ENCODE measurements around the gene SLC22A2. TPM values are rescaled to one million over a fixed set of nuclear protein-coding genes. Genes with fewer than 3 reads are reported as not detected.

The SLC22A2 gene
- total RNA-seq, 8 experiments from 2014 or later, result 0.05 to 0.90 (median 0.22) TPM; not detected in 3

- no peaks in the 10 kb centered on the region for H3K4me1 ChIP-seq (replicated peaks in 1 of 2)
- H3K4me3 ChIP-seq, result no peak overlapping the region
- WGBS, 10 experiments, result 0 to 89% (median 56%) methylated on average over 1 of the region's 1 CpG; no CpG with 5 or more reads in 1 of the 10 experiments
- H3K27ac ChIP-seq, result no peak overlapping the region
- in situ Hi-C loops (cut with MboI; ENCODE audit: low pct_unique_long_range_greater_than_20kb in 2 of 9, low sequenced_read_pairs in 9 of 9, unreplicated experiment in 9 of 9), result no loop called here
- ATAC-seq (replicated peaks in 6 of 8), result no peak
Measured at GRCh38 chr6:160282444-160282843, 23.8 kb upstream of the SLC22A2 start.

GRCh38 chr6:160279850-160280249 lies 21.2 kb upstream of the SLC22A2 start:
- in situ Hi-C loops (cut with MboI; ENCODE audit: low pct_unique_long_range_greater_than_20kb in 2 of 9, low sequenced_read_pairs in 9 of 9, unreplicated experiment in 9 of 9), result no loop called here
- Histone ChIP-seq H3K4me3 (no peak overlapping the region), H3K4me1 (replicated peaks in 1 of 2) (no peaks in the 10 kb centered on the region), H3K27ac (no peak overlapping the region)
- WGBS, 10 experiments, result 0 to 100% (median 57%) methylated on average over 1 to 2 of the region's 2 CpGs; no CpG with 5 or more reads in 1 of the 10 experiments
- no peak for ATAC-seq (replicated peaks in 6 of 8)

- H3K27ac ChIP-seq, result no peak overlapping the region
- no peak for ATAC-seq (replicated peaks in 6 of 8)
- in situ Hi-C loops (cut with MboI; ENCODE audit: low pct_unique_long_range_greater_than_20kb in 2 of 9, low sequenced_read_pairs in 9 of 9, unreplicated experiment in 9 of 9), result no loop called here
- no peaks in the 10 kb centered on the region for H3K4me1 ChIP-seq (replicated peaks in 1 of 2)
- 40 to 98% (median 81%) methylated on average over 1 to 5 of the region's 12 CpGs; no CpG with 5 or more reads in 1 of the 10 experiments for WGBS, 10 experiments
- no peak overlapping the region for H3K4me3 ChIP-seq
Measured at GRCh38 chr6:160278786-160279310, 20.2 kb upstream of the SLC22A2 start.

GRCh38 chr6:160278311-160278710 lies 19.7 kb upstream of the SLC22A2 start:
- no peak overlapping the region for H3K4me3 ChIP-seq
- in situ Hi-C loops (cut with MboI; ENCODE audit: low pct_unique_long_range_greater_than_20kb in 2 of 9, low sequenced_read_pairs in 9 of 9, unreplicated experiment in 9 of 9), result no loop called here
- no peak for ATAC-seq (replicated peaks in 6 of 8)
- 75 to 100% (median 83%) methylated on average over 1 to 5 of the region's 5 CpGs; no CpG with 5 or more reads in 3 of the 10 experiments for WGBS, 10 experiments
- no peaks in the 10 kb centered on the region for H3K4me1 ChIP-seq (replicated peaks in 1 of 2)
- no peak overlapping the region for H3K27ac ChIP-seq

GRCh38 chr6:160277546-160277945 lies 18.9 kb upstream of the SLC22A2 start:
- Histone ChIP-seq H3K27ac (no peak overlapping the region), H3K4me3 (no peak overlapping the region), H3K4me1 (replicated peaks in 1 of 2) (no peaks in the 10 kb centered on the region)
- in situ Hi-C loops (cut with MboI; ENCODE audit: low pct_unique_long_range_greater_than_20kb in 2 of 9, low sequenced_read_pairs in 9 of 9, unreplicated experiment in 9 of 9), result no loop called here
- no peak for ATAC-seq (replicated peaks in 6 of 8)
- 21 to 100% (median 88%) methylated on average over 1 to 13 of the region's 15 CpGs for WGBS, 10 experiments

- H3K27ac ChIP-seq, result no peak overlapping the region
- WGBS, 10 experiments, result 93 to 100% (median 97%) methylated on average over 2 to 5 of the region's 5 CpGs; no CpG with 5 or more reads in 6 of the 10 experiments
- in situ Hi-C loops (cut with MboI; ENCODE audit: low pct_unique_long_range_greater_than_20kb in 2 of 9, low sequenced_read_pairs in 9 of 9, unreplicated experiment in 9 of 9), result no loop called here
Measured at GRCh38 chr6:160277144-160277543, 18.5 kb upstream of the SLC22A2 start.

GRCh38 chr6:160276126-160276525 lies 17.5 kb upstream of the SLC22A2 start:
- 0 to 89% (median 60%) methylated on average over 1 to 4 of the region's 4 CpGs; no CpG with 5 or more reads in 3 of the 10 experiments for WGBS, 10 experiments
- ATAC-seq (replicated peaks in 6 of 8), result no peak
- no peak overlapping the region for H3K27ac ChIP-seq
- in situ Hi-C loops (cut with MboI; ENCODE audit: low pct_unique_long_range_greater_than_20kb in 2 of 9, low sequenced_read_pairs in 9 of 9, unreplicated experiment in 9 of 9), result no loop called here
- no peaks in the 10 kb centered on the region for H3K4me1 ChIP-seq (replicated peaks in 1 of 2)
- no peak overlapping the region for H3K4me3 ChIP-seq

More at GRCh38 chr6:160277144-160277543, 18.5 kb upstream of the SLC22A2 start:
- no peak for ATAC-seq (replicated peaks in 6 of 8)
- Histone ChIP-seq H3K4me3 (no peak overlapping the region), H3K4me1 (replicated peaks in 1 of 2) (no peaks in the 10 kb centered on the region)

GRCh38 chr6:160275511-160276003 lies 16.9 kb upstream of the SLC22A2 start:
- Histone ChIP-seq H3K4me1 (replicated peaks in 1 of 2) (no peaks in the 10 kb centered on the region), H3K27ac (no peak overlapping the region), H3K4me3 (no peak overlapping the region)
- ATAC-seq (replicated peaks in 6 of 8), result no peak
- 71 to 100% (median 87%) methylated on average over 1 to 13 of the region's 20 CpGs; no CpG with 5 or more reads in 4 of the 10 experiments for WGBS, 10 experiments
- in situ Hi-C loops (cut with MboI; ENCODE audit: low pct_unique_long_range_greater_than_20kb in 2 of 9, low sequenced_read_pairs in 9 of 9, unreplicated experiment in 9 of 9), result no loop called here

- WGBS, 10 experiments, result 40 to 100% (median 79%) methylated on average over 1 to 4 of the region's 4 CpGs; no CpG with 5 or more reads in 1 of the 10 experiments
- ATAC-seq (replicated peaks in 6 of 8), result no peak
- Histone ChIP-seq H3K4me3 (no peak overlapping the region), H3K27ac (no peak overlapping the region), H3K4me1 (replicated peaks in 1 of 2) (no peaks in the 10 kb centered on the region)
- in situ Hi-C loops (cut with MboI; ENCODE audit: low pct_unique_long_range_greater_than_20kb in 2 of 9, low sequenced_read_pairs in 9 of 9, unreplicated experiment in 9 of 9), result no loop called here
Measured at GRCh38 chr6:160274871-160275510, 16.4 kb upstream of the SLC22A2 start.

- Histone ChIP-seq H3K4me3 (no peak overlapping the region), H3K27ac (no peak overlapping the region), H3K4me1 (replicated peaks in 1 of 2) (no peaks in the 10 kb centered on the region)
- WGBS, 10 experiments, result 0 to 97% (median 79%) methylated on average over 1 to 5 of the region's 5 CpGs; no CpG with 5 or more reads in 1 of the 10 experiments
- in situ Hi-C loops (cut with MboI; ENCODE audit: low pct_unique_long_range_greater_than_20kb in 2 of 9, low sequenced_read_pairs in 9 of 9, unreplicated experiment in 9 of 9), result no loop called here
- ATAC-seq (replicated peaks in 6 of 8), result no peak
Measured at GRCh38 chr6:160273750-160274149, 15.1 kb upstream of the SLC22A2 start.

GRCh38 chr6:160273196-160273595 lies 14.6 kb upstream of the SLC22A2 start:
- H3K4me3 ChIP-seq, result no peak overlapping the region
- no peak overlapping the region for H3K27ac ChIP-seq
- in situ Hi-C loops (cut with MboI; ENCODE audit: low pct_unique_long_range_greater_than_20kb in 2 of 9, low sequenced_read_pairs in 9 of 9, unreplicated experiment in 9 of 9), result no loop called here
- H3K4me1 ChIP-seq (replicated peaks in 1 of 2), result no peaks in the 10 kb centered on the region
- ATAC-seq (replicated peaks in 6 of 8), result no peak

- no peak overlapping the region for H3K4me3 ChIP-seq
- ATAC-seq (replicated peaks in 6 of 8), result no peak
- H3K27ac ChIP-seq, result no peak overlapping the region
- 76 to 100% (median 97%) methylated on average over 2 of the region's 2 CpGs; no CpG with 5 or more reads in 2 of the 10 experiments for WGBS, 10 experiments
- in situ Hi-C loops (cut with MboI; ENCODE audit: low pct_unique_long_range_greater_than_20kb in 2 of 9, low sequenced_read_pairs in 9 of 9, unreplicated experiment in 9 of 9), result no loop called here
- H3K4me1 ChIP-seq (replicated peaks in 1 of 2), result no peaks in the 10 kb centered on the region
Measured at GRCh38 chr6:160272707-160273106, 14.1 kb upstream of the SLC22A2 start.

GRCh38 chr6:160270347-160270746 lies 11.7 kb upstream of the SLC22A2 start:
- ATAC-seq (replicated peaks in 6 of 8), result no peak
- no peak overlapping the region for H3K4me3 ChIP-seq
- no peak overlapping the region for H3K27ac ChIP-seq
- WGBS, 10 experiments, result 57 to 100% (median 75%) methylated on average over 1 to 4 of the region's 6 CpGs; no CpG with 5 or more reads in 5 of the 10 experiments
- in situ Hi-C loops (cut with MboI; ENCODE audit: low pct_unique_long_range_greater_than_20kb in 2 of 9, low sequenced_read_pairs in 9 of 9, unreplicated experiment in 9 of 9), result no loop called here
- no peaks in the 10 kb centered on the region for H3K4me1 ChIP-seq (replicated peaks in 1 of 2)
